HUES6 (cell line): ENCODE measurements around the gene DNM1L.

ENCODE experiments used
- H3K27ac ChIP-seq: 2 replicates; pipeline ENCODE4 v1.7.0; 2013; ENCODE audit warnings: low read depth, mild to moderate bottlenecking, low read length, inconsistent platforms
- H3K27me3 ChIP-seq: 2 replicates; pipeline ENCODE4 v1.6.1; 2013; ENCODE audit warnings: low read length; ENCODE audit not compliant: control insufficient read depth, insufficient read depth
- H3K36me3 ChIP-seq: 2 replicates; pipeline ENCODE4 v1.6.1; 2013; ENCODE audit warnings: low read length; ENCODE audit not compliant: control insufficient read depth, insufficient read depth
- H3K4me1 ChIP-seq: 2 replicates; pipeline ENCODE4 v1.6.1; 2013; ENCODE audit warnings: low read length; ENCODE audit not compliant: control insufficient read depth, insufficient read depth
- H3K4me3 ChIP-seq: 2 replicates; pipeline ENCODE4 v1.5.1; 2013; ENCODE audit warnings: low read depth, low read length
- H3K9ac ChIP-seq: one replicate; pipeline ENCODE4 v1.6.1; 2013; ENCODE audit warnings: mild to moderate bottlenecking, low read length
- H3K9me3 ChIP-seq: 2 replicates; pipeline ENCODE4 v1.6.1; 2013; ENCODE audit warnings: low read depth, low read length; ENCODE audit not compliant: control insufficient read depth, insufficient read depth

DNM1L gene

DNA sequence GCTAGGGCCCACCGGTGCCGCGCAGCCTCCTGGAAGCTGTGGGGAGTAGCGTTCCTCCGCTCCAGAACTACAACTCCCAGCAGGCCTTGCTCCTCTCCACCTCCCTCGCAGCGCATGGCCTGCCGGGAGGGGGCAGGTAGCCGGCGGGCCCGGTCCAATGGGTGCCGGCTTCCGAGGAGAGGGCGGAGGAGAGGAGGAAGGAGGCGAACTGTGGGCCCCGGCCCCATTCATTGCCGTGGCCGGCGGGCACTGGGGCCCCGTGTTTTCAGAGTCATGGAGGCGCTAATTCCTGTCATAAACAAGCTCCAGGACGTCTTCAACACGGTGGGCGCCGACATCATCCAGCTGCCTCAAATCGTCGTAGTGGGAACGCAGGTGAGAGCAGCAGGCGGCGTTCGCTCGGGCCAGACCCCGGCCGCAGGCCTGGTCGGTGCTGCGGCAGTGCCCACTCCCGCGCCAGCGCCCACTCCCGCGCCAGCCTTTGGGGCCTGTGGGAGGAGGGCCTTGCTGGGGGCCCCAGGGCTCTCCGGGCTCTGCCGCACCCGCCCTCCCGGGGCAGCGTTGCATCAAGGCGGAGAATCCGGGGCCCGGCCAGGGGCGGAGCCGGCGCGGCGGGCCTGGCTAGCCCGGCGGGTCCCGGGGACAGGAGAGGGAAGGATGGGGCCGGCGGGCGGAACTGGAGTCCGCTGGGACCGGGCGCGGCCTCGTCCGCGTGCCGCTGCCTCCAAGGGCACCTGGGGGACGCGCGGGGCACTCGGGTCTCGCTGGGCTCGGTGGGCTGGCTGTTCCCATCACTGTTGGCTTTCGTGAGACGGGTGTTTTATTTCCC is at the start of gene DNM1L:
DNM1L (plus strand) TSS at position 211 of the 829 bp plus-strand sequence; CDS start at position 274, 63 bp downstream.
- Histone ChIP-seq H3K4me1 (0 out of 2 replicates have a peak, but pooled peaks cover 4% of the 10 kb centered on the region), H3K27ac (peak within 1 kb of the TSS; percentile 54; the same call in 1 of the 2 replicates), H3K4me3 (peak within 1 kb of the TSS; percentile 86), H3K9me3 (no peaks in the 10 kb centered on the region), H3K27me3 (no peaks in the 10 kb centered on the region), H3K36me3 (0 out of 2 replicates have a peak, but pooled peaks cover 8% of the 10 kb centered on the region), H3K9ac (peak within 1 kb of the TSS; percentile 83)

- no peaks in the 10 kb centered on the region for H3K27me3 ChIP-seq
- H3K4me3 ChIP-seq = no peak overlapping the region
- no peak overlapping the region for H3K27ac ChIP-seq
- H3K9ac ChIP-seq = no peak overlapping the region
- H3K36me3 ChIP-seq = peaks cover 64% of the 10 kb centered on the region
- H3K4me1 ChIP-seq = no peaks in the 10 kb centered on the region
- no peaks in the 10 kb centered on the region for H3K9me3 ChIP-seq
These were observed 37.7 kb upstream of the DNM1L start for GRCh38 chr12:32641287-32641901.

DNA sequence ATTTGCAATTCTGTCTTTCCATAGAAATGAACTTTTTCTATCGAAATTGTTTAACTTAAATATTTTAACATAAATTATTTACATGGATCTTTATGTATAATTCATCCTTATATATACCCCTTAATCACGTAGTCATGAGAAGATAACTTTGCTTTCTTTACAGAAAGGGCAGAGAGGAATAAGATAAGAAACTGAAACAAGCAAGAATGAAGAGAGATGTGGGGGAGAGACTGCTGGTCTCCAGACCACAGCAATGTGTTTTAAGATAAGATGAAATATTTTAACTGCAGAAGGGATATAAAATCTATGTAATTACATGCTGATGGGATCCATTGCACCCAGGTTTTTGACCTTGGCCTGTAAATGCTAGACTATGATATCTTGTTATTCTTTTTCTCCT is 34.7 kb upstream of the DNM1L start:
- Histone ChIP-seq H3K27ac (no peak overlapping the region), H3K4me3 (no peak overlapping the region), H3K36me3 (peaks cover 47% of the 10 kb centered on the region), H3K4me1 (no peaks in the 10 kb centered on the region), H3K9ac (no peak overlapping the region), H3K9me3 (no peaks in the 10 kb centered on the region), H3K27me3 (no peaks in the 10 kb centered on the region)

DNA sequence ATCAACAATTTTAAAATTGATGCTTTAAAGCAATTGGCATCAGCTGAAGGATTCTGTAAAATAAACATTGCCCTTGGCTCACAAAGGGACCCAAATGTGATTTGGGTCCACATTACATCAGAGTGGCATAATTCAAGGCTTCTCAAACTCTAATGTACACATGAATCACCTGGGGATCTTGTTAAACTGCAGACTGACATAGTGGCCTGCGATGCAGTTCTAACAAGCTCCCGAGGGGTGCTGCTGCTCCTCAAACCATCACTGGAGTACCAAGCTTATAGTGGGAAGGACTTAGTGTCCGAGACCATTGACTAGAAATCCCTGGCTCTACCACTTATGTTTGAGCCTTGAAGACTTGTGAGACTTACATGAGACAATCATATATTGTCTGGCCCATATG is 31.8 kb upstream of the DNM1L start:
- no peak overlapping the region for H3K4me3 ChIP-seq
- no peaks in the 10 kb centered on the region for H3K4me1 ChIP-seq
- H3K9me3 ChIP-seq = no peaks in the 10 kb centered on the region
- peaks cover 20% of the 10 kb centered on the region; the same call in 1 of the 2 replicates for H3K36me3 ChIP-seq
- no peaks in the 10 kb centered on the region for H3K27me3 ChIP-seq
- no peak overlapping the region for H3K9ac ChIP-seq
- H3K27ac ChIP-seq = no peak overlapping the region

GRCh38 chr12:32650508-32650907 is 28.6 kb upstream of the DNM1L start:
- Histone ChIP-seq H3K4me3 (no peak overlapping the region), H3K27me3 (no peaks in the 10 kb centered on the region), H3K36me3 (peaks cover 7% of the 10 kb centered on the region; the same call in 1 of the 2 replicates), H3K9ac (no peak overlapping the region), H3K9me3 (0 out of 2 replicates have a peak, but pooled peaks cover 3% of the 10 kb centered on the region), H3K27ac (no peak overlapping the region), H3K4me1 (no peaks in the 10 kb centered on the region)

- H3K4me1 ChIP-seq = no peaks in the 10 kb centered on the region
- H3K9ac ChIP-seq = no peak overlapping the region
- H3K36me3 ChIP-seq = 0 out of 2 replicates have a peak, but pooled peaks cover 1% of the 10 kb centered on the region
- H3K4me3 ChIP-seq = no peak overlapping the region
- 0 out of 2 replicates have a peak, but pooled peaks cover 3% of the 10 kb centered on the region for H3K9me3 ChIP-seq
- no peaks in the 10 kb centered on the region for H3K27me3 ChIP-seq
- no peak overlapping the region for H3K27ac ChIP-seq
These were observed 27.7 kb upstream of the DNM1L start for GRCh38 chr12:32651151-32651955.

DNA sequence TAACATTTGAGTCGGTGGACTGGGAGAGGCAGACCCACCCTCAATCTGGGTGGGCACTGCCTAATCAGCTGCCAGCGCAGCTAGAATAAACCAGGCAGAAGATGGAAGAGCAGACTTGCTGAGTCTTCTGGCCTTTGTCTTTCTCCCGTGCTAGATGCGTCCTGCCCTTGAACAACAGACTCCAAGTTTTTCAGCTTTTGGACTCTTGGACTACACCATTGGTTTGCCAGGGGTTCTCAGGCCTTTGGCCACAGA is 27.2 kb upstream of the DNM1L start:
- Histone ChIP-seq H3K9me3 (0 out of 2 replicates have a peak, but pooled peaks cover 3% of the 10 kb centered on the region), H3K27ac (no peak overlapping the region), H3K36me3 (no peaks in the 10 kb centered on the region), H3K4me1 (no peaks in the 10 kb centered on the region), H3K4me3 (no peak overlapping the region), H3K9ac (no peak overlapping the region), H3K27me3 (no peaks in the 10 kb centered on the region)

GRCh38 chr12:32659908-32660440 is 19.1 kb upstream of the DNM1L start:
- Histone ChIP-seq H3K4me1 (no peaks in the 10 kb centered on the region), H3K36me3 (no peaks in the 10 kb centered on the region), H3K27ac (no peak overlapping the region), H3K9ac (no peak overlapping the region), H3K9me3 (0 out of 2 replicates have a peak, but pooled peaks cover under 1% of the 10 kb centered on the region), H3K27me3 (no peaks in the 10 kb centered on the region), H3K4me3 (no peak overlapping the region)

DNA sequence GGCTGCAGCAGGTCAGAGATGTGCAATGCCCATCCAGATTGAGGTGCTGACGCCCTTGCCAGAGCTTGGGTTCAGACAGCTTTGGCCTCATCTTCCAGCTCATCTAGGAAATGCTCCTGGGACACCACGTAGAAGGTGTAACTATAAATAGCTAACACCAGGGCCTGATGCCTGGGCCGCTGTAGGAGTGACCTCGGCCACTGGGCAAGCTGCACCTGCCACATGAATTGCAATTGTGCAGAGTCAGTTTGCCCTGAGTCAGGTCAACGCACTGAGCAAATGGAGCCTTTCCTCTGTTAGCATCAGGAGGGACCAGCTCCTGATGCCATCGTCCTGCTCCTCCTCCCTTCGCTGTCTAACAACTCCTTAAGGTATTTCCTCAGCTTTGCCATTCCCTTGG is 17.4 kb upstream of the DNM1L start:
- Histone ChIP-seq H3K4me3 (no peak overlapping the region), H3K27ac (no peak overlapping the region)

DNA sequence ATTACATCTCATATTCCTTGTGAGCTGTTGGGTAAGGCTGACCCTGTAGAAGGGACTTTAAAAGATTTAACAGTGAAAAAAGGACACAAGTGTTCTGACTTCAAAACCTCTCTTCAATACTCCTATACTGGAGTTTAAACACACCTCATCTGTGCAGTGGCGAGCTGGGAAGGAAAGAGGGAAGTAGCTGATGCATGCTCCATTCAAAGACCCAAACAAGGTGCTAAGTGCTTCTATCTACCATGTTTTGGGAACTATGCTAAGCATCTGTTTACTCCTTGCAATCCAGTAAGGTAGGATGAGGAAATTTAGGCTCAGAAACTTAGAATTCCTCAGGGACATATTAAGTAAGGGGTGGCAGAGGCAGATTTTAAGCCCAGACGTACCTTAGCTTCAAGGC is 16.4 kb upstream of the DNM1L start:
- Histone ChIP-seq H3K4me1 (no peaks in the 10 kb centered on the region), H3K9me3 (no peaks in the 10 kb centered on the region), H3K27ac (no peak overlapping the region), H3K4me3 (no peak overlapping the region), H3K36me3 (no peaks in the 10 kb centered on the region), H3K9ac (no peak overlapping the region), H3K27me3 (no peaks in the 10 kb centered on the region)

More for the DNA sequence above, 17.4 kb upstream of the DNM1L start:
- Histone ChIP-seq H3K36me3 (no peaks in the 10 kb centered on the region), H3K4me1 (no peaks in the 10 kb centered on the region), H3K27me3 (no peaks in the 10 kb centered on the region), H3K9me3 (no peaks in the 10 kb centered on the region), H3K9ac (no peak overlapping the region)
